Measurements from ENCODE around the gene HDGFL2. TPM values are rescaled to one million over a fixed set of nuclear protein-coding genes. Genes with fewer than 3 reads are reported as not detected.

Gene HDGFL2
- total and polyA plus RNA-seq, 12 donors: 22.0 to 74.7 (median 35.7) TPM

GRCh38 chr19:4550018-4550417 lies 77.9 kb downstream of the HDGFL2 start:
- Histone ChIP-seq H3K4me1 (replicated peaks in 1 of 2) (no peaks in the 10 kb centered on the region), H3K4me3 (no peak overlapping the region), H3K27me3 (no peaks in the 10 kb centered on the region), H3K27ac (no peak overlapping the region), H3K9me3 (replicated peaks in 1 of 3) (no peaks in the 10 kb centered on the region), H3K36me3 (replicated peaks in 1 of 2) (peaks cover 0 to 40% of the 10 kb centered on the region in 2 donors)
- DNase-seq: no peak
- intact Hi-C loops (cut with DNase I): no loop called here
- TF ChIP-seq POLR2A (IDR thresholded peaks at IDR 0.05) (no peak), CTCF (IDR thresholded peaks at IDR 0.05) (no peak)
- 92 to 94% (median 93%) methylated on average over 17 to 18 of the region's 18 CpGs for WGBS, 4 donors

- DNase-seq: no peak
- intact Hi-C loops (cut with DNase I): no loop called here
- Histone ChIP-seq H3K9me3 (replicated peaks in 1 of 3) (no peaks in the 10 kb centered on the region), H3K4me3 (no peak overlapping the region), H3K27ac (no peak overlapping the region), H3K4me1 (replicated peaks in 1 of 2) (no peaks in the 10 kb centered on the region), H3K36me3 (replicated peaks in 1 of 2) (peaks cover 0 to 45% of the 10 kb centered on the region in 2 donors), H3K27me3 (no peaks in the 10 kb centered on the region)
- 82 to 90% (median 88%) methylated on average over 19 to 26 of the region's 26 CpGs for WGBS, 4 donors
- TF ChIP-seq POLR2A (IDR thresholded peaks at IDR 0.05) (no peak), CTCF (IDR thresholded peaks at IDR 0.05) (no peak)
Measured at GRCh38 chr19:4550479-4551050, 78.5 kb downstream of the HDGFL2 start.

Small RNA genes lying within 50 kb of the gene (microRNA-seq; reads per million reads assigned to microRNA genes)
- gene MIR4746: 0 to 1.4 (median 0.38) reads per million in 3 donors

Small RNA genes lying within 50 kb of the gene (small RNA-seq; reads per million reads assigned to genes)
- gene MIR4746: 0 reads per million in 2 donors

Other genes with a start within 250 kb of the HDGFL2 start
- 10 to 100 TPM in 3 of 9 donors, 1 to 10 TPM in 5, under 1 TPM in 1; 0.44 to 18.0 (median 7.5) TPM for gene EBI3, start 242.8 kb upstream of the HDGFL2 start, total RNA-seq
- gene EBI3, start 242.8 kb upstream of the HDGFL2 start, polyA plus RNA-seq: 1 to 10 TPM; 1.4 to 5.7 (median 4.7) TPM
- gene YJU2, start 225.2 kb upstream of the HDGFL2 start, total RNA-seq: 10 to 100 TPM; 14.0 to 34.4 (median 23.9) TPM
- 10 to 100 TPM; 19.9 to 81.2 (median 45.3) TPM for gene YJU2, start 225.2 kb upstream of the HDGFL2 start, polyA plus RNA-seq
- gene SHD, start 193.0 kb upstream of the HDGFL2 start, total RNA-seq: 1 to 10 TPM in 2 of 9 donors, under 1 TPM in 1, not detected in 6; 0.67 to 4.1 (median 1.8) TPM
- under 1 TPM; 0.07 to 0.80 (median 0.24) TPM for gene SHD, start 193.0 kb upstream of the HDGFL2 start, polyA plus RNA-seq
- gene TMIGD2, start 169.9 kb upstream of the HDGFL2 start, total RNA-seq: under 1 TPM in 1 of 9 donors, not detected in 8; 0.25 TPM
- gene TMIGD2, start 169.9 kb upstream of the HDGFL2 start, polyA plus RNA-seq: under 1 TPM in 2 of 3 donors, not detected in 1; 0.17 to 0.24 TPM
- 1 to 10 TPM in 4 of 9 donors, under 1 TPM in 2, not detected in 3; 0.34 to 2.4 (median 1.1) TPM for gene FSD1, start 167.7 kb upstream of the HDGFL2 start, total RNA-seq
- 1 to 10 TPM in 2 of 3 donors, under 1 TPM in 1; 0.46 to 7.2 (median 3.0) TPM for gene FSD1, start 167.7 kb upstream of the HDGFL2 start, polyA plus RNA-seq
- 100 to 1,000 TPM in 1 of 9 donors, 10 to 100 TPM in 6, 1 to 10 TPM in 2; 5.7 to 106 (median 35.8) TPM for gene STAP2, start 133.5 kb upstream of the HDGFL2 start, total RNA-seq
- gene STAP2, start 133.5 kb upstream of the HDGFL2 start, polyA plus RNA-seq: 10 to 100 TPM in 2 of 3 donors, 1 to 10 TPM in 1; 6.7 to 63.1 (median 39.8) TPM
- gene MPND, start 128.7 kb upstream of the HDGFL2 start, total RNA-seq: 10 to 100 TPM in 6 of 9 donors, 1 to 10 TPM in 3; 4.5 to 37.5 (median 15.6) TPM
- 10 to 100 TPM in 2 of 3 donors, 1 to 10 TPM in 1; 7.0 to 52.3 (median 38.5) TPM for gene MPND, start 128.7 kb upstream of the HDGFL2 start, polyA plus RNA-seq
- gene SH3GL1, start 71.8 kb upstream of the HDGFL2 start, total RNA-seq: 100 to 1,000 TPM in 1 of 9 donors, 10 to 100 TPM in 8; 45.5 to 112 (median 83.8) TPM
- 100 to 1,000 TPM in 1 of 3 donors, 10 to 100 TPM in 2; 20.9 to 104 (median 96.4) TPM for gene SH3GL1, start 71.8 kb upstream of the HDGFL2 start, polyA plus RNA-seq
- 10 to 100 TPM in 2 of 9 donors, 1 to 10 TPM in 7; 3.4 to 14.6 (median 8.7) TPM for gene CHAF1A, start 69.7 kb upstream of the HDGFL2 start, total RNA-seq
- gene CHAF1A, start 69.7 kb upstream of the HDGFL2 start, polyA plus RNA-seq: 1 to 10 TPM; 4.0 to 8.2 (median 7.3) TPM
- gene UBXN6, start 14.5 kb upstream of the HDGFL2 start, total RNA-seq: 100 to 1,000 TPM; 113 to 317 (median 268) TPM
- gene UBXN6, start 14.5 kb upstream of the HDGFL2 start, polyA plus RNA-seq: 100 to 1,000 TPM in 2 of 3 donors, 10 to 100 TPM in 1; 53.9 to 257 (median 250) TPM
- gene PLIN4, start 46.2 kb downstream of the HDGFL2 start, total RNA-seq: 1 to 10 TPM in 6 of 9 donors, under 1 TPM in 3; 0.17 to 9.1 (median 2.0) TPM
- gene PLIN4, start 46.2 kb downstream of the HDGFL2 start, polyA plus RNA-seq: 10 to 100 TPM in 1 of 3 donors, 1 to 10 TPM in 1, under 1 TPM in 1; 0.09 to 25.4 (median 9.3) TPM
- gene PLIN5, start 62.9 kb downstream of the HDGFL2 start, total RNA-seq: 10 to 100 TPM in 4 of 9 donors, 1 to 10 TPM in 5; 1.5 to 47.6 (median 5.5) TPM
- 10 to 100 TPM in 1 of 3 donors, 1 to 10 TPM in 1, under 1 TPM in 1; 0.57 to 44.3 (median 9.0) TPM for gene PLIN5, start 62.9 kb downstream of the HDGFL2 start, polyA plus RNA-seq
- gene LRG1, start 67.7 kb downstream of the HDGFL2 start, total RNA-seq: 10 to 100 TPM in 1 of 9 donors, 1 to 10 TPM in 5, under 1 TPM in 2, not detected in 1; 0.33 to 52.5 (median 3.2) TPM
- gene LRG1, start 67.7 kb downstream of the HDGFL2 start, polyA plus RNA-seq: 1 to 10 TPM in 2 of 3 donors, under 1 TPM in 1; 0.80 to 1.6 (median 1.2) TPM
- gene SEMA6B, start 87.4 kb downstream of the HDGFL2 start, total RNA-seq: 10 to 100 TPM in 8 of 9 donors, 1 to 10 TPM in 1; 7.1 to 59.2 (median 37.2) TPM
- gene SEMA6B, start 87.4 kb downstream of the HDGFL2 start, polyA plus RNA-seq: 10 to 100 TPM in 2 of 3 donors, 1 to 10 TPM in 1; 3.1 to 19.8 (median 15.9) TPM
- 1 to 10 TPM; 2.6 to 8.1 (median 5.4) TPM for gene TNFAIP8L1, start 167.2 kb downstream of the HDGFL2 start, total RNA-seq
- gene TNFAIP8L1, start 167.2 kb downstream of the HDGFL2 start, polyA plus RNA-seq: 10 to 100 TPM in 1 of 3 donors, 1 to 10 TPM in 2; 2.6 to 13.8 (median 5.8) TPM
- gene MYDGF, start 198.0 kb downstream of the HDGFL2 start, total RNA-seq: 100 to 1,000 TPM in 2 of 9 donors, 10 to 100 TPM in 7; 52.1 to 159 (median 74.9) TPM
- gene MYDGF, start 198.0 kb downstream of the HDGFL2 start, polyA plus RNA-seq: 10 to 100 TPM; 35.9 to 86.9 (median 76.1) TPM

Data from adrenal gland (tissue), 12 donors.